Endodermal cell (in vitro differentiated cells): ENCODE results near the gene IL22RA1. TPM values are rescaled to one million over a fixed set of nuclear protein-coding genes. Genes with fewer than 3 reads are reported as not detected.
A peak's percentile ranks its signal among the peaks of the same experiment; 100 is the strongest.

Experiments used
- DNase-seq: peaks from one replicate; pipeline ENCODE4 v3.0.0-alpha.2; 2017
- H3K27ac ChIP-seq: 2 replicates; pipeline ENCODE4 v1.5.1; 2013; ENCODE audit warnings: mild to moderate bottlenecking, low read depth, low read length, moderate library complexity
- H3K27me3 ChIP-seq: 2 replicates; pipeline ENCODE4 v1.6.1; 2013; ENCODE audit warnings: mild to moderate bottlenecking, low read length, moderate library complexity; ENCODE audit not compliant: insufficient read depth, control insufficient read depth, poor library complexity, severe bottlenecking
- H3K36me3 ChIP-seq: 2 replicates; pipeline ENCODE4 v1.7.0; 2013; ENCODE audit warnings: mild to moderate bottlenecking, low read length, moderate library complexity; ENCODE audit not compliant: control insufficient read depth, insufficient read depth
- H3K4me1 ChIP-seq: one replicate; pipeline ENCODE4 v1.7.0; 2013; ENCODE audit warnings: low read length; ENCODE audit not compliant: control insufficient read depth, insufficient read depth
- H3K4me3 ChIP-seq: 2 replicates; pipeline ENCODE4 v1.5.1; 2013; ENCODE audit warnings: mild to moderate bottlenecking, low read length, moderate library complexity
- H3K9ac ChIP-seq: 2 replicates; pipeline ENCODE4 v1.6.1; 2013; ENCODE audit warnings: mild to moderate bottlenecking, low read length, moderate library complexity; ENCODE audit not compliant: poor library complexity, severe bottlenecking; ENCODE audit errors: extremely low read depth
- H3K9me3 ChIP-seq: 2 replicates; pipeline ENCODE4 v1.6.1; 2013; ENCODE audit warnings: mild to moderate bottlenecking, low read length, moderate library complexity; ENCODE audit not compliant: control insufficient read depth
- H3K27ac Mint-ChIP-seq: 2 replicates; pipeline ENCODE4 v1.8.0; 2020; ENCODE audit warnings: mixed read lengths
- H3K27me3 Mint-ChIP-seq: 2 replicates; pipeline ENCODE4 v1.8.0; 2021; ENCODE audit warnings: mild to moderate bottlenecking, mixed read lengths; ENCODE audit not compliant: insufficient read depth
- H3K36me3 Mint-ChIP-seq: 2 replicates; pipeline ENCODE4 v1.8.0; 2020; ENCODE audit warnings: low read depth, mixed read lengths
- H3K4me1 Mint-ChIP-seq: 2 replicates; pipeline ENCODE4 v1.8.0; 2020; ENCODE audit warnings: mixed read lengths
- H3K4me3 Mint-ChIP-seq: 2 replicates; pipeline ENCODE4 v1.8.0; 2020; ENCODE audit warnings: mild to moderate bottlenecking, moderate library complexity, mixed read lengths
- H3K9me3 Mint-ChIP-seq: 2 replicates; pipeline ENCODE4 v1.8.0; 2020; ENCODE audit warnings: mild to moderate bottlenecking, mixed read lengths
- CTCF ChIP-seq: fragments of 200-600 bp; sonication (generic); conservative IDR thresholded peaks from 2 replicates; pipeline ENCODE4 v1.5.0; 2021; ENCODE audit warnings: antibody characterized with exemption, mild to moderate bottlenecking
- WGBS, 2 experiments: methylation state at CpG; one replicate each; pipeline versions ENCODE4 v1.1.5 to v1.1.7; 2013; ENCODE audit warnings: missing lambda C conversion rate in 2 of 2, mixed read lengths in 1 of 2; ENCODE audit not compliant: insufficient coverage in 1 of 2, insufficient read length in 1 of 2; 5-methylcytosine and 5-hydroxymethylcytosine counted together
- total RNA-seq, 2 donors: library from RNA; stranded (reverse); fragmentation: NEBNext Ultra II Directional in 1 of 2; extraction: Animal tissue kit (Norgen Biotek cat#: 25700) in 1 of 2; gene quantifications; 2 replicates in 1 of 2; 3 replicates in 1 of 2; pipeline ENCODE4 v1.2.1, GENCODE V29; 2021

Gene IL22RA1
- total RNA-seq, 2 donors from 2014 or later = not detected

- Mint-ChIP-seq H3K36me3 (no peaks in the 10 kb centered on the region), H3K27me3 (peaks cover 3% of the 10 kb centered on the region), H3K4me1 (peaks cover 10% of the 10 kb centered on the region), H3K9me3 (no peaks in the 10 kb centered on the region), H3K27ac (no peak overlapping the region), H3K4me3 (no peak overlapping the region)
- no peaks in the 10 kb centered on the region for H3K4me1 ChIP-seq
- H3K27me3 ChIP-seq = no peaks in the 10 kb centered on the region
- WGBS, 2 experiments = 95 to 98% methylated on average over 7 of the region's 7 CpGs
- no peaks in the 10 kb centered on the region for H3K9me3 ChIP-seq
- H3K27ac ChIP-seq = no peak overlapping the region
- no peak for DNase-seq
- no peak overlapping the region for H3K4me3 ChIP-seq
- no peak overlapping the region for H3K9ac ChIP-seq
- TF ChIP-seq CTCF = no peak
- H3K36me3 ChIP-seq = no peaks in the 10 kb centered on the region
Measured at GRCh38 chr1:24189528-24189927, 46.6 kb upstream of the IL22RA1 start.

GRCh38 chr1:24186993-24187790 is 44.3 kb upstream of the IL22RA1 start, which contains the start of gene IFNLR1:
Gene IFNLR1, minus strand, starts transcription at chr1:24187289. Its CDS starts 41 bp downstream, at chr1:24187248.
- Mint-ChIP-seq H3K27me3 (peaks cover 3% of the 10 kb centered on the region), H3K4me1 (peaks cover 10% of the 10 kb centered on the region), H3K4me3 (peak within 1 kb of the TSS; percentile 70), H3K9me3 (no peaks in the 10 kb centered on the region), H3K27ac (peak within 1 kb of the TSS; percentile 90), H3K36me3 (peaks cover 4% of the 10 kb centered on the region)
- Histone ChIP-seq H3K36me3 (no peaks in the 10 kb centered on the region), H3K4me1 (no peaks in the 10 kb centered on the region), H3K9me3 (no peaks in the 10 kb centered on the region), H3K27ac (no peak within 1 kb of the TSS), H3K9ac (peak within 1 kb of the TSS; percentile 74), H3K27me3 (no peaks in the 10 kb centered on the region), H3K4me3 (peak within 1 kb of the TSS; percentile 90)
- 0 to 1% methylated on average over 47 to 71 of the region's 74 CpGs for WGBS, 2 experiments
- peak; percentile 95 for DNase-seq
- no peak for TF ChIP-seq CTCF

GRCh38 chr1:24186711-24186992 is 43.7 kb upstream of the IL22RA1 start:
- Histone ChIP-seq H3K27me3 (no peaks in the 10 kb centered on the region), H3K9ac (peak overlapping the region; percentile 74), H3K9me3 (no peaks in the 10 kb centered on the region), H3K4me3 (peak overlapping the region; percentile 90), H3K4me1 (no peaks in the 10 kb centered on the region), H3K27ac (no peak overlapping the region), H3K36me3 (no peaks in the 10 kb centered on the region)
- Mint-ChIP-seq H3K4me3 (peak overlapping the region; percentile 70), H3K9me3 (no peaks in the 10 kb centered on the region), H3K27me3 (peaks cover 3% of the 10 kb centered on the region), H3K27ac (peak overlapping the region; percentile 90), H3K4me1 (peaks cover 10% of the 10 kb centered on the region), H3K36me3 (peaks cover 4% of the 10 kb centered on the region)
- 19 to 33% methylated on average over 3 to 8 of the region's 8 CpGs for WGBS, 2 experiments
- TF ChIP-seq CTCF = no peak
- no peak for DNase-seq
